HG02588 (cell line): ENCODE data around the gene MAN2C1.
"Not testable (repeated sequence)": the region's sequence is repeated elsewhere in the genome, so short reads cannot be mapped to it uniquely, and the experiment has no call there.

Experiments
- ATAC-seq: cut with Tn5 transposase; IDR thresholded peaks from one replicate; pipeline ENCODE4 v1.9.1; 2021; ENCODE audit warnings: mild to moderate bottlenecking, moderate library complexity; ENCODE audit not compliant: unreplicated experiment

MAN2C1 gene

GRCh38 chr15:75313116-75313845, 55.1 kb downstream of the MAN2C1 start:
- no peak for ATAC-seq

DNA sequence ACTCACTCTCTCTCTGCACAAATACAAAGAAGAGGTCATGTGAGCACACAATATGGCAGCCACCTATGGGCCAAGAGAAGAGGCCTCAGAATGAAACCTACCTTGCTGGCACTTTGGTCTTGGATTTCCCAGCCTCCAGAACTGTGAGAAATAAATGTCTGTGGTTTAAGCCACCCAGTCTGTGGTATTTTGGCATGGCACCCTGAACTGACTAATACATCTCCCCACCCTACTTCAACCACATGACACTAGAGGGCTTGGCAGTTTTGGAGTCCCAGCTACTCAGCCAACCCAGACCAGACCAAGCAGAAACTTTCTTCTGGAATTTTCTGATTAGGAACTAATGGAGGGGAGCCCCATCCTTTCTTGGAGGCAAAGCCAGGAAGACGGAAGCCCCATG, 55.9 kb downstream of the MAN2C1 start:
- ATAC-seq = not testable (repeated sequence)

DNA sequence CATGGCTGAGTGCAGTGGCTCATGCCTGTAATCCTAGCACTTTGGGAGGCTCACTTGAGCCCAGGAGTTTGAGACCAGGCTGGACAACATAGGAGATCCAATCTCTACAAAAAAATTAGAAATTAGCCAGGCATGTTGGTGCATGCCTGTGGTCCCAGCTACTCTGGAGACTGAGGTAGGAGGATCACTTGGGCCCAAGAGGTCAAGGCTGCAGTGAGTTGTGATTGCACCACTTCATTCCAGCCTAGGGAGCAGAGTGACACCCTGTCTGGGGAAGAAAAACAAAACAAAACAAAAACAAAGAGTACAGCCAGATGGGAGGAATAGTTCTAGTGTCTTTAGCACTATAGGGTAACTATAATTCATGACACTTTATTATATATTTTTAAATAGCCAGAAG, 58.7 kb downstream of the MAN2C1 start:
- ATAC-seq = no peak

- ATAC-seq = no peak
Observed at GRCh38 chr15:75307778-75308390, 60.5 kb downstream of the MAN2C1 start.

GRCh38 chr15:75306188-75306587, 62.2 kb downstream of the MAN2C1 start:
- no peak for ATAC-seq
